K562 (cell line): ENCODE results near the gene EXOSC1. TPM values are rescaled to one million over a fixed set of nuclear protein-coding genes. Genes with fewer than 3 reads are reported as not detected.

Source experiments
- ATAC-seq: fragments of 200-7000 bp; cut with Tn5 transposase; 3 replicates; pipeline ENCODE4 v1.9.1; 2020; ENCODE audit warnings: moderate library complexity
- BruUV-seq: library from RNA; stranded (reverse); fragments of 400-500 nt; replicated peaks from 2 replicates; lab custom pipeline; 2021; lab: Mats Ljungman, UMichigan
- CTCF ChIA-PET: fragments of 300-600 bp; formaldehyde crosslinking; extraction: SDS; loops from one replicate; lab custom pipeline; 2021; ENCODE audit warnings: low intra/inter-chr PET ratio; lab: Yijun Ruan, JAX
- POLR2A ChIA-PET: fragments of 300-600, 350-650 bp; sonication (Branson Sonifier 250); formaldehyde crosslinking; extraction: SDS; loops from one replicate; lab custom pipeline; 2021; ENCODE audit warnings: antibody characterized with exemption, inconsistent platforms; lab: Yijun Ruan, JAX
- DNase-seq, 4 experiments: peaks; one replicate each; pipeline versions ENCODE4 v3.0.0 to v3.0.0-alpha.2; 2011 to 2018; ENCODE audit warnings: low spot score in 3 of 4, mixed read lengths in 3 of 4; ENCODE audit errors: extremely low read depth in 1 of 4
- FAIRE-seq: peaks from 2 replicates; lab custom pipeline; 2011; peaks lifted over from hg19 to GRCh38; lab: Jason Lieb, UNC
- H2AFZ ChIP-seq: 2 replicates; pipeline ENCODE4 v1.6.0; 2011; ENCODE audit warnings: low read depth, low read length, control low read depth, inconsistent platforms
- H3K27ac ChIP-seq: fragments of 200-600 bp; 3 replicates; pipeline ENCODE4 v1.8.0; 2011; ENCODE audit warnings: low read depth, mild to moderate bottlenecking, control low read depth, inconsistent platforms, low read length, moderate library complexity, mixed read lengths; ENCODE audit errors: extremely low read depth
- H3K27me3 ChIP-seq, 2 experiments: fragments of 300-600 bp in 1 of 2; 2 replicates in 1 of 2; 3 replicates in 1 of 2; pipeline versions ENCODE4 v1.6.0 to v1.8.0; 2011; ENCODE audit warnings: inconsistent platforms in 2 of 2, low read length in 2 of 2, mild to moderate bottlenecking in 1 of 2, mixed read lengths in 1 of 2, moderate library complexity in 1 of 2; ENCODE audit not compliant: control insufficient read depth in 2 of 2, insufficient read depth in 2 of 2
- H3K36me3 ChIP-seq: fragments of 300-600 bp; 3 replicates; pipeline ENCODE4 v1.8.0; 2011; ENCODE audit warnings: mild to moderate bottlenecking, low read length, inconsistent platforms; ENCODE audit not compliant: control insufficient read depth, insufficient read depth
- H3K4me1 ChIP-seq, 2 experiments: fragments of 200-600 bp in 1 of 2; replicated peaks in 1 of 2; 2 replicates in 1 of 2; 3 replicates in 1 of 2; pipeline versions ENCODE4 v1.5.1 to v1.8.0; 2011; ENCODE audit warnings: inconsistent platforms in 2 of 2, low read length in 2 of 2, mild to moderate bottlenecking in 1 of 2, mixed read lengths in 1 of 2, moderate library complexity in 1 of 2; ENCODE audit not compliant: control insufficient read depth in 2 of 2, insufficient read depth in 2 of 2
- H3K4me2 ChIP-seq: 2 replicates; pipeline ENCODE4 v1.6.1; 2011; ENCODE audit warnings: low read length, control low read depth, inconsistent platforms, mixed read lengths; ENCODE audit not compliant: insufficient read depth
- H3K4me3 ChIP-seq: fragments of 200-600 bp; sonication (generic), shearing (Covaris generic); 2 replicates; pipeline ENCODE4 v1.5.1; 2016; ENCODE audit warnings: control low read depth, inconsistent platforms
- H3K79me2 ChIP-seq: fragments of 200-600 bp; 3 replicates; pipeline ENCODE4 v1.8.0; 2011; ENCODE audit warnings: low read length, inconsistent platforms; ENCODE audit not compliant: control insufficient read depth, insufficient read depth
- H3K9ac ChIP-seq, 2 experiments: 2 replicates each; pipeline versions ENCODE4 v1.6.0 to v1.6.1; 2011; ENCODE audit warnings: low read depth in 2 of 2, low read length in 2 of 2, control low read depth in 1 of 2, inconsistent platforms in 1 of 2, mild to moderate bottlenecking in 1 of 2, mixed read lengths in 1 of 2; ENCODE audit not compliant: insufficient read depth in 1 of 2
- H3K9me1 ChIP-seq: one replicate; pipeline ENCODE4 v1.6.0; 2011; ENCODE audit warnings: inconsistent platforms, mild to moderate bottlenecking, low read length, moderate library complexity; ENCODE audit not compliant: control insufficient read depth, insufficient read depth
- H3K9me3 ChIP-seq: replicated peaks from 2 replicates; pipeline ENCODE4 v1.5.1; 2011; ENCODE audit warnings: low read depth, low read length, inconsistent platforms; ENCODE audit not compliant: control insufficient read depth, insufficient read depth
- H4K20me1 ChIP-seq: replicated peaks from 2 replicates; pipeline ENCODE4 v1.6.1; 2011; ENCODE audit warnings: low read length, inconsistent platforms, mixed read lengths; ENCODE audit not compliant: control insufficient read depth, insufficient read depth
- ATF6 ChIP-seq: sonication (generic); formaldehyde crosslinking; IDR thresholded peaks from 2 replicates; pipeline ENCODE4 v1.4.0; 2020; ENCODE audit warnings: mild to moderate bottlenecking, missing genetic modification reagents
- COPS2 ChIP-seq: fragments of 450-650 bp; conservative IDR thresholded peaks from 2 replicates; pipeline ENCODE4 v1.6.1; 2016; ENCODE audit warnings: mild to moderate bottlenecking, moderate library complexity
- CREB3 ChIP-seq: fragments of 450-650 bp; conservative IDR thresholded peaks from 2 replicates; pipeline ENCODE4 v1.6.1; 2016; ENCODE audit warnings: missing genetic modification characterization, low read depth, mild to moderate bottlenecking, missing compliant biosample characterization, moderate library complexity
- E2F3 ChIP-seq: fragments of 250-450 bp; sonication (Bioruptor Pico); IDR thresholded peaks from 2 replicates; pipeline ENCODE4 v1.4.0; 2020; ENCODE audit warnings: mild to moderate bottlenecking
- ELK3 ChIP-seq: fragments of 450-650 bp; formaldehyde crosslinking; IDR thresholded peaks from 2 replicates; pipeline ENCODE4 v1.4.0; 2020; ENCODE audit warnings: mild to moderate bottlenecking
- HDAC8 ChIP-seq: fragments of 450-650 bp; IDR thresholded peaks from 2 replicates; pipeline ENCODE4 v1.6.1; 2016; ENCODE audit warnings: mild to moderate bottlenecking, missing genetic modification characterization, moderate library complexity, missing compliant biosample characterization
- HSF4 ChIP-seq: fragments of 250-450 bp; sonication (Bioruptor Pico); IDR thresholded peaks from 2 replicates; pipeline ENCODE4 v2.1.2; 2022; ENCODE audit warnings: mild to moderate bottlenecking, moderate library complexity, borderline replicate concordance
- MNT ChIP-seq, 2 experiments: fragments of 450-650 bp; conservative IDR thresholded peaks; 2 replicates each; pipeline ENCODE4 v1.6.1; 2017; ENCODE audit warnings: mild to moderate bottlenecking in 2 of 2, moderate library complexity in 2 of 2
- PTTG1 ChIP-seq: fragments of 450-650 bp; IDR thresholded peaks from 2 replicates; pipeline ENCODE4 v1.6.1; 2016; ENCODE audit warnings: low read depth, mild to moderate bottlenecking, missing genetic modification characterization, missing compliant biosample characterization
- PURB ChIP-seq: sonication (generic); formaldehyde crosslinking; IDR thresholded peaks from 2 replicates; pipeline ENCODE4 v1.9.0; 2021; ENCODE audit warnings: low read depth, mild to moderate bottlenecking, missing genetic modification reagents
- SFPQ ChIP-seq: fragments of 200-400 bp; formaldehyde crosslinking; IDR thresholded peaks from 2 replicates; pipeline ENCODE4 v1.6.1; 2017; ENCODE audit warnings: mild to moderate bottlenecking, low read depth, low read length, moderate library complexity
- ZNF639 ChIP-seq, 2 experiments: fragments of 200-800 bp in 1 of 2; sonication (Bioruptor generic) in 1 of 2; sonication (generic) in 1 of 2; formaldehyde crosslinking in 1 of 2; IDR thresholded peaks in 1 of 2; conservative IDR thresholded peaks in 1 of 2; 2 replicates each; pipeline versions ENCODE4 v1.5.0 to v1.6.1; 2016 to 2020; ENCODE audit warnings: missing compliant biosample characterization in 1 of 2, missing genetic modification characterization in 1 of 2, missing genetic modification reagents in 1 of 2
- WGBS: fragments of 100-300 bp; shearing (Covaris generic); methylation state at CpG from one replicate; pipeline ENCODE4 v1.1.6; 2016; ENCODE audit warnings: low coverage, mixed read lengths; ENCODE audit not compliant: insufficient coverage; ENCODE audit errors: missing lambda C conversion rate; 5-methylcytosine and 5-hydroxymethylcytosine counted together
- in situ Hi-C: fragments of 300-500 bp; cut with MboI; formaldehyde crosslinking; loops from 4 replicates; pipeline ENCODE4 v1.15.0; 2018; ENCODE audit warnings: inconsistent platforms, mixed read lengths
- intact Hi-C: fragments of 100-400 bp; cut with micrococcal nuclease; formaldehyde crosslinking; loops from 2 replicates; pipeline ENCODE4 v1.14.2; 2022
- polyA plus RNA-seq, 8 experiments: library from polyadenylated mRNA; depleted of rRNA in 4 of 8; stranded (reverse) in 5 of 8; unstranded in 3 of 8; fragments of >200 nt; fragmentation: Nextera tagmentation in 2 of 8; fragmentation: Illumina TruSeq in 1 of 8; extraction: Ambion mirVana in 2 of 8; extraction: Trizol in 1 of 8; gene quantifications; 2 replicates each; pipeline versions ENCODE4 v1.2.1 to v1.2.3, GENCODE V29; 2011 to 2014; ENCODE audit warnings: inconsistent platforms in 1 of 8, missing spikeins in 1 of 8
- total RNA-seq, 7 experiments: library from RNA; depleted of rRNA in 6 of 7; stranded (reverse); fragments of >200 nt in 6 of 7; fragmentation: Illumina TruSeq in 2 of 7; extraction: Trizol in 2 of 7; gene quantifications; 2 replicates each; pipeline versions ENCODE4 v1.2.1 to v1.2.3, GENCODE V29; 2011 to 2021; ENCODE audit warnings: low replicate concordance in 1 of 7

Gene EXOSC1
- total and polyA plus RNA-seq, 9 of the 15 experiments (the other 6 are each of a cell fraction or from before 2014, with no cell fraction given) = 44.3 to 117 (median 67.0) TPM

- BruUV-seq = no TSS peak
- H3K79me2 ChIP-seq = no peaks in the 10 kb centered on the region
- no peak for ATAC-seq
- H3K4me2 ChIP-seq = no peak overlapping the region
- no peaks in the 10 kb centered on the region for H3K27me3 ChIP-seq
- no peak overlapping the region for H2AFZ ChIP-seq
- FAIRE-seq = no peak
- no peaks in the 10 kb centered on the region for H3K4me1 ChIP-seq
- in situ Hi-C loops = no loop called here
- POLR2A ChIA-PET = interaction anchor here (1.0 to 3.1 kb wide), 5 partner anchors 9 to 131 kb away, joined by 3 to 12 read pairs (median 3); no protein-coding TSS in a partner anchor
- no peak overlapping the region for H3K27ac ChIP-seq
- intact Hi-C loops = no loop called here
- 100% methylated on average over 6 of the region's 7 CpGs for WGBS
- H3K36me3 ChIP-seq = peaks cover 83% of the 10 kb centered on the region
- no peak overlapping the region for H3K4me3 ChIP-seq
- no peak for DNase-seq
- no peaks in the 10 kb centered on the region for H4K20me1 ChIP-seq
- H3K9me1 ChIP-seq = no peaks in the 10 kb centered on the region
- no peak overlapping the region for H3K9ac ChIP-seq
- H3K9me3 ChIP-seq = no peaks in the 10 kb centered on the region
- CTCF ChIA-PET = no interaction called here
- TF ChIP-seq COPS2 (no peak), HSF4 (CRISPR knock-in tag) (no peak), ZNF639 (CRISPR knock-in tag; conservative IDR thresholded peaks at IDR 0.05 in 1 of 2, IDR thresholded peaks at IDR 0.05 in 1 of 2) (no peak), E2F3 (CRISPR knock-in tag) (no peak), SFPQ (no peak), HDAC8 (tag) (no peak), PTTG1 (tag) (no peak), PURB (CRISPR knock-in tag) (no peak), ELK3 (no peak), MNT (conservative IDR thresholded peaks at IDR 0.05) (no peak), CREB3 (no peak), ATF6 (CRISPR knock-in tag) (no peak)
Measured at GRCh38 chr10:97465982-97466381, 20.2 kb upstream of the EXOSC1 start.
